NOMO-1 treated with dmso at 0.1 percent for 144 hours (cell line): ENCODE data around the gene GLI2.

Experiments used
- DNase-seq: peaks from one replicate; lab custom pipeline; 2025; ENCODE audit not compliant: unreplicated experiment; lab: John Stamatoyannopoulos, UW

Gene GLI2

DNA sequence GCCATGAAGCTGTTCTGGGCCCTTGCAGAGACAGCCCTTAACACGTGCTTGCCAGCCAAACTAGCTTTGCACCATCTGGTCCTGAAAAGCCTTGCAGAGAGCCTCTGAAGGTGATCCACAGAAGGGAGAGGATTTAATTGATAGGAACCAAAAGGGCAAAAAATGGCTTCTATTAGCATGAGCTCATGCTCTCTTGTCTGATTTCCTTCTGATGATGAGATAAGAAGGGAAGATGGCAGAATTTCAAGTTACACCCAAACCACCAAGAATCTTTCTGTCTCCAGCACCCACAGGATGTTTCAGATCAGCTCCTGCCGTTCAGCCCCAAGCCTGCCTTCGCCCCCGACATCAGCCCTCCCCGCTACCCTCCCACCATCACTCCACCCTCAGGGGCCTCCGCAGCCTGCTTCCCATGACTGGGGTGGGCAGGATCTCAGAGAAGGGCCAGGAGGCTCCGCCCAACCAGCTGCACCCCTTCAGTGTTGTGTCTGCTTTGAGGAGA is 23.4 kb upstream of the GLI2 start:
- DNase-seq = no peak

- no peak for DNase-seq
Observed at GRCh38 chr2:120715353-120715752, 20.3 kb upstream of the GLI2 start.

- DNase-seq = no peak
Observed at GRCh38 chr2:120715941-120716340, 19.7 kb upstream of the GLI2 start.

- DNase-seq = no peak
Observed at GRCh38 chr2:120716641-120717585, 18.8 kb upstream of the GLI2 start.

- DNase-seq = no peak
Observed at GRCh38 chr2:120719491-120719890, 16.2 kb upstream of the GLI2 start.

DNA sequence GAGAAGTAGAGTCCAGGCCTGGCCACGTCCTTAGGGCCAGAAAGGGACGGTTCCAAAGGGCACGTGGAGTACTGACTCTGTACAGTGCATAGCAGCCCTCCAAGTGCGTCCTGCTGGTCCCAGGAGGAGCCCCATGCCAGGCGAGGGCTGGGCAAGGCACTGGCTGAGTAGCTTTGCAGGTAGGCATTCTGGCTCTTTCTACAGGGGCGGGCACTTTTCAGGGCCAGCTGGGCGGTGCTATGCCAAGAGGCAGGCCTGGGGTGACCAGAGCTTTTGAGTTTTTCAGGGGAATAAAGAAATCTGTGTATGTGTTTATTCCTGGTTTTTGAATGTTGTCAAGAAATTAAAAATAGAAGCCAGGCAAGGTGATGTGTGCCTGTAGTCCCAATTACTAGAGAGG is 15.4 kb upstream of the GLI2 start:
- DNase-seq = no peak

DNA sequence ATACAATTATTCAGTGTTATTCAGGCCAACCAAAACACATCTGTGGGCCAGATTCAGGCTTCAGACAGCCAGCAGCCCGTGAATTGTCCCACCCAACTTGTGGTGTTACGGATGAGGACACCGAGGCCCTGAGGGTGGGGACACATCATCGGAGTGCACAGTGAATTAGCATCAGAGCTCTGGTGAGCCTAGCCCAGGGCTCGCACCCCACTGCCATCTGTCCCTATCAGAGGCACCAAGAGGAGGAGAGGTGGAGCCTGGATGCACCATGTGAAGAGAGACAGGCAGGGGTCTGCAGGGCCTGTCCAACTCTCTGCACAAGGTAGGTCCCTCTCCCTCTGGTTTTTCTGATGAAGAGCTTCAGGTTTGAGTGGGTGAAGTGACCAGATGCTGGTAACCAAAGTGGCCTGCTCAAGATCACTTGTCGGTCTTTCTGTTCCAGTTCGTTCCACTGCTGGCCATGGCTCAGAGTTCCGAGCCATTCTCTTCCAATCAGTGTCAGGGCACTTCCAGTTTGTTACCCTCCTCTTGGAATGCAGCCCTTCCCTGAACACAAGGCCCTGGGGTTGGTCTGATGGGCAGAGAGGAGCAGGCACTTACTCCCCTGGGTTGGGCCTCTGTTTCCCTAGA is 14.8 kb upstream of the GLI2 start:
- DNase-seq = no peak

GRCh38 chr2:120722246-120722567 is 13.5 kb upstream of the GLI2 start:
- no peak for DNase-seq

DNA sequence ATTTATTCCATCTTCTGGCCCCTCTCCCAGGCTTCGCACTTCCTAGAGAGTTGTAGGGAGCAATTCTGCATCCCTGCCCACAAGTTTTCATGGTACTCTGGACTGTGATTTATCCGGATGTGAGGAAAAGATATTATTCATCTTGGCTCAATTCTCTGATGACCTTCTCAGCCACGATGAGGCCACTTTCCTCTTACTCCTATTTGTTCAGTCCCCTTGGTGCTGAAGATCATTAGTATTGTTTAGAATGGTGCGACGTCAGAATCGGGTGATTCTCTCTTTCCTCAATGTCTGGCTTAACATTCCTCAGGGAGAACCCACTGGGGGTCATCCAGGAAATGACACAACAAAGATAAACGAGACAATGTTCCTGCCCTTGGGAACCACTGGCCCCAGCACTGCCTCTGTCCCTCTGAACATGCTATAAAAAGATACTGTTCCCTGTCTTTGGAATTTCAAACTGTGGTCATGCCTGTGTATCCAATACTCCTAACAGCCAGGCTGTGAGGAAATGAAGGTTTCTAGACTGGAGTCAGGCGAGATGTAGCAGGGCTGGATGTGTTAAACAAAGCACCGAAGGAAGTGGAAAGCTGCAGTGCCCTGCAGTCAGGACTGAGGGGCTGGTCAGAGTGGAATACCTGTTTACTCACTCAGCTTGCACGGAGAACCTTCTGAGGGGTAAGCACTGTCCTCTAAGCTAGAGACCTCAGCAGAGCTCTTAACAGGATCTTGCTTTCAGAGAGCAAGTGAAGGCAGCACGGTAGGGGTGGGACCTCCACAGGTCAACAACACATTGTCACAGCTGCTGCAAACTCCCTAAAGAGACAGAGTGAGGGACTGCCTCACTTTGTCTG is 12.9 kb upstream of the GLI2 start:
- no peak for DNase-seq

DNA sequence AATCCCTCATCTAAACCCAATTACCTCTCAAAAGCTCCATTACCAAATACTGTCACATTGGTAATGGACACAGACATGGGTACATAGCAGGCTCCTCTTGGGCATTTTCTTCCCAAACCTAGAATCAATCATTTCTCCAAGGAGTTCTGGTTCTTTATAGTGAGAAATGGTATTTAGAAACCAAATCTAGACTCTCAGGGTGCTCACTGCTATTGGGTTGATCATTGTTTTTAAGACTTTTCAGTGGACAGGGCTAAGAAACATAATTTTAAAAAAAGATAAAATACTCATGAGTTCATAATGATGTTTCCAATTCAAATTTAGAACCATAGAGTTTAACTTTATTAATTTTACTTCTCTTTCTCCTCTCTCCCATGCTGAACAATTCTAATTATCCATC is 9.4 kb upstream of the GLI2 start:
- no peak for DNase-seq

GRCh38 chr2:120729406-120730399 is 6.0 kb upstream of the GLI2 start:
- DNase-seq = no peak

GRCh38 chr2:120731175-120731574 is 4.5 kb upstream of the GLI2 start:
- DNase-seq = no peak

GRCh38 chr2:120732506-120733237 is 3.0 kb upstream of the GLI2 start:
- DNase-seq = no peak

GRCh38 chr2:120733238-120733932 is 2.3 kb upstream of the GLI2 start:
- no peak for DNase-seq

DNA sequence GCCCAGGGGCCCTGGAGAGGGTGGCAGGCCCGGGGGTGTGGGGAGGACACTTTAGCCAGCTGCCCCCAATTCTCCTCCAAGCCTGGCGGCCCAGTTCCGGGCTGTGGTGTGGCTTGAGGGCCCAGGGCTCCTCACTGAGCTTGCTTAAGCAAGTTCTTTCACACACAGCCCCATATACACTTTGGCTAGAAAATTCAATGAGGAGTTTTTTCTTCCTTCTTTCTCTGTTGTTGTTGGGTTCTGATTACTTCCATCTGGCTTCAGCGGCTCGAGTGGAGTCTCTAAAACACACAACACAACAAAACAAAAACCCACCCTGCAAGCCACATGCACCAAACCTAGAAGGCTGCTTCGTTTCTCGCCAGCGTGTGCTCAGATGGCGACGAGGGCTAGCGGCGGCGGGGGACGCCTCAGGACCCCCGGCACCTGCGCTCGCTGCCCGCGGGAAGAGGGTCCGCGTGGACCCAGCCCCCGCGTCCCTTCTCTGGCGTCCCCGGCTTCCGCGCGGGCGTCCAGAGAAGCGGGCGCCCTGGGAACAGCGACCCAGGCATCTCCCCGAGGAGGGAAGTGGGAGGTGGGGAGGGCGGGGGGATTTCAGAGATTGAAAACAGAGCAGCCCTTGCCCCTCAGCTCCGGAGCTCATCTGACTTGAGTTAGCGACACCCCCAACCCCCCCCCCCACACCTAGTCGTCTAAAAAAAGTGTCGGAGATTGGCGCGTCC is 577 bp upstream of the GLI2 start:
- no peak for DNase-seq

- DNase-seq = no peak
Observed at GRCh38 chr2:120736202-120736623, 545 bp downstream of the GLI2 start.

- DNase-seq = no peak
Observed at GRCh38 chr2:120736624-120737339, 1.1 kb downstream of the GLI2 start.
